IMR-90 (cell line): ENCODE results near the gene MED23. TPM values are rescaled to one million over a fixed set of nuclear protein-coding genes. Genes with fewer than 3 reads are reported as not detected.

Experiments used
- ATAC-seq: fragments of 200-7000 bp; cut with Tn5 transposase; 2 replicates; pipeline ENCODE4 v1.9.1; 2020; ENCODE audit warnings: low read depth, mild to moderate bottlenecking, moderate library complexity
- BruUV-seq: library from RNA; stranded (reverse); fragments of 400-500 nt; replicated peaks from 2 replicates; lab custom pipeline; 2021; lab: Mats Ljungman, UMichigan
- CTCF ChIA-PET: fragments of 300-600 bp; formaldehyde crosslinking; extraction: SDS; loops from one replicate; lab custom pipeline; 2021; ENCODE audit warnings: antibody characterized with exemption; lab: Yijun Ruan, JAX
- POLR2A ChIA-PET: fragments of 300-600 bp; sonication (Branson Sonifier 250); formaldehyde crosslinking; loops from one replicate; lab custom pipeline; 2022; ENCODE audit warnings: antibody characterized with exemption; ENCODE audit not compliant: unreplicated experiment; lab: Charles Lee
- DNase-seq: peaks from one replicate; pipeline ENCODE4 v3.0.0; 2013
- H2AFZ ChIP-seq: replicated peaks from 2 replicates; pipeline ENCODE3; 2013; ENCODE audit warnings: low read length, mild to moderate bottlenecking; ENCODE audit not compliant: poor library complexity
- H2AK5ac ChIP-seq: 2 replicates; pipeline ENCODE4 v1.6.1; 2013; ENCODE audit warnings: low read depth, low read length, inconsistent platforms
- H2AK9ac ChIP-seq: replicated peaks from 2 replicates; pipeline ENCODE3; 2013; ENCODE audit warnings: mild to moderate bottlenecking, low read depth, low read length, moderate library complexity; ENCODE audit not compliant: poor library complexity
- H2BK120ac ChIP-seq: 2 replicates; pipeline ENCODE4 v1.6.1; 2013; ENCODE audit warnings: low read depth, low read length, inconsistent platforms
- H2BK15ac ChIP-seq: 3 replicates; pipeline ENCODE4 v1.6.1; 2013; ENCODE audit warnings: low read depth, low read length, inconsistent platforms
- H2BK20ac ChIP-seq: 2 replicates; pipeline ENCODE4 v1.6.1; 2013; ENCODE audit warnings: low read depth, mild to moderate bottlenecking, inconsistent platforms, low read length, moderate library complexity
- H2BK5ac ChIP-seq: 2 replicates; pipeline ENCODE4 v1.6.1; 2013; ENCODE audit warnings: mild to moderate bottlenecking, low read depth, low read length, inconsistent platforms; ENCODE audit not compliant: poor library complexity, severe bottlenecking
- H3K14ac ChIP-seq: replicated peaks from 2 replicates; pipeline ENCODE4 v1.6.1; 2013; ENCODE audit warnings: low read depth, low read length, inconsistent platforms
- H3K18ac ChIP-seq: 2 replicates; pipeline ENCODE4 v1.6.1; 2013; ENCODE audit warnings: low read depth, low read length, control low read depth
- H3K23ac ChIP-seq: 2 replicates; pipeline ENCODE4 v1.6.1; 2013; ENCODE audit warnings: low read depth, low read length, inconsistent platforms
- H3K27ac ChIP-seq: 2 replicates; pipeline ENCODE4 v1.5.1; 2013; ENCODE audit warnings: mild to moderate bottlenecking, control low read depth, low read length; ENCODE audit not compliant: insufficient read depth
- H3K27me3 ChIP-seq: 2 replicates; pipeline ENCODE4 v1.6.1; 2013; ENCODE audit warnings: low read length; ENCODE audit not compliant: control insufficient read depth, insufficient read depth
- H3K36me3 ChIP-seq: 2 replicates; pipeline ENCODE4 v1.6.1; 2013; ENCODE audit warnings: low read length, mixed read lengths; ENCODE audit not compliant: control insufficient read depth, insufficient read depth
- H3K4ac ChIP-seq: 2 replicates; pipeline ENCODE4 v1.6.1; 2013; ENCODE audit warnings: low read depth, low read length, inconsistent platforms
- H3K4me1 ChIP-seq: 2 replicates; pipeline ENCODE4 v1.6.1; 2013; ENCODE audit warnings: low read length, mixed read lengths; ENCODE audit not compliant: control insufficient read depth, insufficient read depth
- H3K4me2 ChIP-seq: 2 replicates; pipeline ENCODE4 v1.6.1; 2013; ENCODE audit warnings: low read depth, mild to moderate bottlenecking, control low read depth, low read length, moderate library complexity
- H3K4me3 ChIP-seq: 2 replicates; pipeline ENCODE4 v1.5.1; 2013; ENCODE audit warnings: low read depth, mild to moderate bottlenecking, control low read depth, low read length, moderate library complexity; ENCODE audit not compliant: insufficient read depth
- H3K56ac ChIP-seq: 2 replicates; pipeline ENCODE4 v1.6.1; 2013; ENCODE audit warnings: low read length, inconsistent platforms; ENCODE audit not compliant: insufficient read depth; ENCODE audit errors: extremely low read depth
- H3K79me1 ChIP-seq, 2 experiments: 2 replicates each; pipeline ENCODE4 v1.6.1; 2013; ENCODE audit warnings: low read length in 2 of 2, inconsistent platforms in 1 of 2, low read depth in 1 of 2
- H3K9ac ChIP-seq: 2 replicates; pipeline ENCODE4 v1.6.1; 2013; ENCODE audit warnings: low read depth, low read length, control low read depth
- H3K9me1 ChIP-seq: 2 replicates; pipeline ENCODE4 v1.6.1; 2013; ENCODE audit warnings: low read length, inconsistent platforms; ENCODE audit not compliant: insufficient read depth
- H3K9me3 ChIP-seq: 2 replicates; pipeline ENCODE4 v1.6.1; 2013; ENCODE audit warnings: low read length; ENCODE audit not compliant: control insufficient read depth, insufficient read depth
- H4K20me1 ChIP-seq: 2 replicates; pipeline ENCODE4 v1.6.1; 2013; ENCODE audit warnings: low read length, inconsistent platforms; ENCODE audit not compliant: insufficient read depth
- H4K5ac ChIP-seq: 2 replicates; pipeline ENCODE4 v1.6.1; 2013; ENCODE audit warnings: mild to moderate bottlenecking, low read depth, low read length, control low read depth
- H4K8ac ChIP-seq, 2 experiments: 2 replicates each; pipeline ENCODE4 v1.6.1; 2013; ENCODE audit warnings: low read depth in 2 of 2, low read length in 2 of 2, control low read depth in 1 of 2, inconsistent platforms in 1 of 2
- H4K91ac ChIP-seq: 2 replicates; pipeline ENCODE4 v1.6.1; 2013; ENCODE audit warnings: low read depth, low read length, inconsistent platforms; ENCODE audit not compliant: insufficient read depth
- BHLHE40 ChIP-seq: fragments of 150-350 bp; IDR thresholded peaks from 2 replicates; pipeline ENCODE4 v1.6.1; 2016; ENCODE audit warnings: mild to moderate bottlenecking, low read depth, low read length
- CEBPB ChIP-seq: IDR thresholded peaks from 2 replicates; pipeline ENCODE4 v1.6.1; 2012; ENCODE audit warnings: low read depth, low read length, improper control_type of control experiment
- CHD1 ChIP-seq: IDR thresholded peaks from 2 replicates; pipeline ENCODE4 v1.6.1; 2012; ENCODE audit warnings: low read depth, low read length, improper control_type of control experiment
- CTCF ChIP-seq: conservative IDR thresholded peaks from 2 replicates; pipeline ENCODE4 v1.5.1; 2012; ENCODE audit warnings: mild to moderate bottlenecking, low read depth, low read length, improper control_type of control experiment
- ELK1 ChIP-seq: fragments of 150-350 bp; IDR thresholded peaks from 2 replicates; pipeline ENCODE4 v1.6.1; 2016; ENCODE audit warnings: low read depth, mild to moderate bottlenecking, low read length, moderate library complexity, borderline replicate concordance
- FOS ChIP-seq: fragments of 150-350 bp; IDR thresholded peaks from 2 replicates; pipeline ENCODE4 v1.6.1; 2016; ENCODE audit warnings: low read depth, low read length
- MAFK ChIP-seq: IDR thresholded peaks from 2 replicates; pipeline ENCODE4 v1.6.1; 2012; ENCODE audit warnings: low read depth, low read length, improper control_type of control experiment
- MAZ ChIP-seq: IDR thresholded peaks from 2 replicates; pipeline ENCODE4 v1.6.1; 2012; ENCODE audit warnings: low read depth, mild to moderate bottlenecking, low read length, improper control_type of control experiment, moderate library complexity, borderline replicate concordance
- MXI1 ChIP-seq: IDR thresholded peaks from 2 replicates; pipeline ENCODE4 v1.6.1; 2012; ENCODE audit warnings: low read depth, mild to moderate bottlenecking, low read length, moderate library complexity, borderline replicate concordance
- NFE2L2 ChIP-seq: fragments of 150-350 bp; IDR thresholded peaks from 2 replicates; pipeline ENCODE4 v1.6.1; 2016; ENCODE audit warnings: low read depth, mild to moderate bottlenecking, low read length
- POLR2A ChIP-seq: IDR thresholded peaks from 2 replicates; pipeline ENCODE4 v1.6.1; 2012; ENCODE audit warnings: mild to moderate bottlenecking, low read depth, low read length
- RAD21 ChIP-seq: IDR thresholded peaks from 2 replicates; pipeline ENCODE4 v1.6.1; 2012; ENCODE audit warnings: low read length, improper control_type of control experiment
- RCOR1 ChIP-seq: IDR thresholded peaks from 2 replicates; pipeline ENCODE4 v1.6.1; 2012; ENCODE audit warnings: mild to moderate bottlenecking, low read length, improper control_type of control experiment; ENCODE audit not compliant: insufficient replicate concordance
- RFX5 ChIP-seq: IDR thresholded peaks from 2 replicates; pipeline ENCODE4 v1.8.0; 2012; ENCODE audit warnings: low read depth, mild to moderate bottlenecking, low read length, moderate library complexity
- SMC3 ChIP-seq: fragments of 150-350 bp; IDR thresholded peaks from 2 replicates; pipeline ENCODE4 v1.6.1; 2016; ENCODE audit warnings: low read depth, mild to moderate bottlenecking, antibody characterized with exemption, low read length, moderate library complexity
- WGBS, 2 experiments: methylation state at CpG; one replicate each; pipeline versions ENCODE4 v1.1.5 to v1.1.7; 2013; ENCODE audit warnings: missing lambda C conversion rate in 2 of 2; ENCODE audit not compliant: insufficient read length in 1 of 2; ENCODE audit errors: extremely low coverage in 2 of 2; 5-methylcytosine and 5-hydroxymethylcytosine counted together
- dilution Hi-C: fragments of 300-500 bp; cut with HindIII; formaldehyde crosslinking; loops from one replicate; pipeline ENCODE4 v1.14.3; 2018; ENCODE audit warnings: low sequenced_read_pairs; ENCODE audit not compliant: unreplicated experiment
- in situ Hi-C: fragments of 300-500 bp; cut with MboI; formaldehyde crosslinking; loops from 3 replicates; pipeline ENCODE4 v1.14.3; 2019; ENCODE audit warnings: low sequenced_read_pairs, inconsistent platforms, mixed read lengths
- intact Hi-C: fragments of 100-400 bp; cut with micrococcal nuclease; formaldehyde crosslinking; loops from 2 replicates; pipeline ENCODE4 v1.10.0; 2022
- polyA plus RNA-seq, 3 experiments: library from polyadenylated mRNA; depleted of rRNA; stranded (reverse); fragments of >200 nt; gene quantifications; 2 replicates each; pipeline ENCODE4 v1.2.3, GENCODE V29; 2012; ENCODE audit warnings: low replicate concordance in 1 of 3
- total RNA-seq: library from RNA; depleted of rRNA; stranded (reverse); fragments of >200 nt; gene quantifications from 2 replicates; pipeline ENCODE4 v1.2.3, GENCODE V29; 2012
- TF ChIP-seq, protein P1 (sequence below): fragments of 150-350 bp; IDR thresholded peaks from 2 replicates; pipeline ENCODE4 v1.6.1; 2017; ENCODE audit warnings: mild to moderate bottlenecking, antibody characterized with exemption, low read length, low read depth

The MED23 gene
- total and polyA plus RNA-seq, 2 of the 4 experiments (the other 2 are of a cell fraction), result 16.0 to 40.7 TPM

GRCh38 chr6:131572686-131573415, 55.2 kb downstream of the MED23 start, which contains the start of gene ARG1:
TSS of gene ARG1 (plus strand) at chr6:131573226. CDS start at chr6:131573283, 57 bp downstream.
- intact Hi-C loops (no loop called here), in situ Hi-C loops (no loop called here), dilution Hi-C loops (no loop called here)
- H3K14ac ChIP-seq, result no peak within 1 kb of the TSS
- no peak for ATAC-seq
- H2AK9ac ChIP-seq, result no peak within 1 kb of the TSS
- no peak within 1 kb of the TSS for H2AK5ac ChIP-seq
- CTCF ChIA-PET, result interaction anchor here (0.6 kb wide), 1 partner anchor 54 kb away, joined by 3 read pairs; no protein-coding TSS in a partner anchor
- H3K9me3 ChIP-seq, result no peaks in the 10 kb centered on the region
- H3K79me1 ChIP-seq, result no peaks in the 10 kb centered on the region
- no peak within 1 kb of the TSS for H2BK15ac ChIP-seq
- H4K5ac ChIP-seq, result no peak within 1 kb of the TSS
- H3K4ac ChIP-seq, result no peak within 1 kb of the TSS
- H3K9ac ChIP-seq, result no peak within 1 kb of the TSS
- no peak within 1 kb of the TSS for H3K4me3 ChIP-seq
- H2BK5ac ChIP-seq, result no peak within 1 kb of the TSS
- no peaks in the 10 kb centered on the region for H3K27me3 ChIP-seq
- POLR2A ChIA-PET, result no interaction called here
- BruUV-seq, result no TSS peak
- no peak within 1 kb of the TSS for H3K4me2 ChIP-seq
- no peak within 1 kb of the TSS for H3K18ac ChIP-seq
- no peak within 1 kb of the TSS for H3K27ac ChIP-seq
- no peaks in the 10 kb centered on the region for H4K20me1 ChIP-seq
- no peak within 1 kb of the TSS for H2BK20ac ChIP-seq
- no peak within 1 kb of the TSS for H3K56ac ChIP-seq
- TF ChIP-seq RFX5 (no peak), MAZ (no peak), CTCF (no peak), SMC3 (no peak), RAD21 (no peak), FOS (no peak), BHLHE40 (no peak), NFE2L2 (no peak), POLR2A (no peak), CEBPB (no peak), MXI1 (no peak), MAFK (no peak), RCOR1 (no peak), CHD1 (no peak), ELK1 (no peak)
- TF ChIP-seq, protein P1, sequence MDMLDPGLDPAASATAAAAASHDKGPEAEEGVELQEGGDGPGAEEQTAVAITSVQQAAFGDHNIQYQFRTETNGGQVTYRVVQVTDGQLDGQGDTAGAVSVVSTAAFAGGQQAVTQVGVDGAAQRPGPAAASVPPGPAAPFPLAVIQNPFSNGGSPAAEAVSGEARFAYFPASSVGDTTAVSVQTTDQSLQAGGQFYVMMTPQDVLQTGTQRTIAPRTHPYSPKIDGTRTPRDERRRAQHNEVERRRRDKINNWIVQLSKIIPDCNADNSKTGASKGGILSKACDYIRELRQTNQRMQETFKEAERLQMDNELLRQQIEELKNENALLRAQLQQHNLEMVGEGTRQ, result no peak
- no peak within 1 kb of the TSS for H4K91ac ChIP-seq
- 0 out of 2 replicates have a peak, but pooled peaks cover 1% of the 10 kb centered on the region for H3K36me3 ChIP-seq
- no CpG with 5 or more reads among the region's 6 CpGs for WGBS, 2 experiments
- no peak within 1 kb of the TSS for H2AFZ ChIP-seq
- H3K9me1 ChIP-seq, result no peaks in the 10 kb centered on the region; the same call in 1 of the 2 replicates
- H3K23ac ChIP-seq, result no peak within 1 kb of the TSS
- no peaks in the 10 kb centered on the region for H3K4me1 ChIP-seq
- no peak within 1 kb of the TSS for H4K8ac ChIP-seq
- H2BK120ac ChIP-seq, result no peak within 1 kb of the TSS
- no peak for DNase-seq
